ENCODE measurements around the gene MBP. TPM values are rescaled to one million over a fixed set of nuclear protein-coding genes. Genes with fewer than 3 reads are reported as not detected.

The MBP gene
- total and polyA plus RNA-seq, 2 of the 13 experiments (the other 11 are each of a cell fraction or from before 2014, with no cell fraction given): 5.0 to 8.5 TPM

- Histone ChIP-seq H3K4me3 (replicated peaks in 1 of 3; ENCODE audit: insufficient read depth in 1 of 3, low read depth in 2 of 3, low read length in 3 of 3) (no peak overlapping the region), H3K27me3 (ENCODE audit: control insufficient read depth in 1 of 2, insufficient read depth in 2 of 2, low read length in 2 of 2) (no peaks in the 10 kb centered on the region; a peak in 1 of 5 replicates), H3K27ac (ENCODE audit: extremely low read length, insufficient read depth, low read length) (no peak overlapping the region), H3K79me2 (ENCODE audit: insufficient read depth, low read length) (no peaks in the 10 kb centered on the region), H3K4me2 (ENCODE audit: low read depth, low read length) (no peak overlapping the region), H2AFZ (ENCODE audit: low read length) (no peak overlapping the region), H4K20me1 (ENCODE audit: insufficient read depth, low read length) (no peaks in the 10 kb centered on the region), H3K36me3 (replicated peaks in 1 of 2; ENCODE audit: control insufficient read depth in 1 of 2, insufficient read depth in 2 of 2, low read length in 2 of 2) (no peaks in the 10 kb centered on the region), H3K9ac (ENCODE audit: insufficient read depth, low read depth, low read length) (no peak overlapping the region), H3K9me3 (ENCODE audit: low read length) (no peaks in the 10 kb centered on the region), H3K4me1 (ENCODE audit: insufficient read depth, low read length) (no peaks in the 10 kb centered on the region)
- ChIA-PET POLR2A (no interaction called here), CTCF (ENCODE audit: low intra/inter-chr PET ratio, low total read pairs) (no interaction called here)
- 12% methylated on average over 7 of the region's 7 CpGs for WGBS (ENCODE audit: low lambda C conversion rate)
- no peak for FAIRE-seq
- intact Hi-C loops (cut with micrococcal nuclease; ENCODE audit: unreplicated experiment) (no loop called here), in situ Hi-C loops (cut with HindIII; ENCODE audit: extremely low pct_ligation_motif_present, low pct_unique_long_range_greater_than_20kb) (no loop called here)
- TF ChIP-seq ZNF264 (CRISPR knock-in tag; IDR thresholded peaks at IDR 0.05) (no peak), ZBTB7A (CRISPR knock-in tag; IDR thresholded peaks at IDR 0.05) (no peak)
- no TSS peak for BruUV-seq (replicated peaks)
- no peak for DNase-seq (ENCODE audit: low spot score)
- no peak for ATAC-seq
These were observed 46.0 kb upstream of the MBP start for GRCh38 chr18:77178559-77178958.

- no peaks in the 10 kb centered on the region; a peak in 1 of 5 replicates for H3K27me3 ChIP-seq (ENCODE audit: control insufficient read depth in 1 of 2, insufficient read depth in 2 of 2, low read length in 2 of 2)
- intact Hi-C loops (cut with micrococcal nuclease; ENCODE audit: unreplicated experiment) (no loop called here), in situ Hi-C loops (cut with HindIII; ENCODE audit: extremely low pct_ligation_motif_present, low pct_unique_long_range_greater_than_20kb) (no loop called here)
- BruUV-seq (replicated peaks): no TSS peak
- DNase-seq (ENCODE audit: low spot score): no peak
- ATAC-seq: no peak
- no peaks in the 10 kb centered on the region for H3K36me3 ChIP-seq (replicated peaks in 1 of 2; ENCODE audit: control insufficient read depth in 1 of 2, insufficient read depth in 2 of 2, low read length in 2 of 2)
- H3K4me3 ChIP-seq (replicated peaks in 1 of 3; ENCODE audit: insufficient read depth in 1 of 3, low read depth in 2 of 3, low read length in 3 of 3): no peak overlapping the region
- 0% methylated on average over 1 of the region's 1 CpG for WGBS (ENCODE audit: low lambda C conversion rate)
- FAIRE-seq: no peak
- ChIA-PET POLR2A (no interaction called here), CTCF (ENCODE audit: low intra/inter-chr PET ratio, low total read pairs) (no interaction called here)
- H3K9ac ChIP-seq (ENCODE audit: insufficient read depth, low read depth, low read length): no peak overlapping the region
- no peak overlapping the region for H2AFZ ChIP-seq (ENCODE audit: low read length)
- no peaks in the 10 kb centered on the region for H3K9me3 ChIP-seq (ENCODE audit: low read length)
- H3K79me2 ChIP-seq (ENCODE audit: insufficient read depth, low read length): no peaks in the 10 kb centered on the region
- TF ChIP-seq, protein P1, sequence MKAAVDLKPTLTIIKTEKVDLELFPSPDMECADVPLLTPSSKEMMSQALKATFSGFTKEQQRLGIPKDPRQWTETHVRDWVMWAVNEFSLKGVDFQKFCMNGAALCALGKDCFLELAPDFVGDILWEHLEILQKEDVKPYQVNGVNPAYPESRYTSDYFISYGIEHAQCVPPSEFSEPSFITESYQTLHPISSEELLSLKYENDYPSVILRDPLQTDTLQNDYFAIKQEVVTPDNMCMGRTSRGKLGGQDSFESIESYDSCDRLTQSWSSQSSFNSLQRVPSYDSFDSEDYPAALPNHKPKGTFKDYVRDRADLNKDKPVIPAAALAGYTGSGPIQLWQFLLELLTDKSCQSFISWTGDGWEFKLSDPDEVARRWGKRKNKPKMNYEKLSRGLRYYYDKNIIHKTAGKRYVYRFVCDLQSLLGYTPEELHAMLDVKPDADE (CRISPR knock-in tag; IDR thresholded peaks at IDR 0.05): no peak
- TF ChIP-seq, protein P2, sequence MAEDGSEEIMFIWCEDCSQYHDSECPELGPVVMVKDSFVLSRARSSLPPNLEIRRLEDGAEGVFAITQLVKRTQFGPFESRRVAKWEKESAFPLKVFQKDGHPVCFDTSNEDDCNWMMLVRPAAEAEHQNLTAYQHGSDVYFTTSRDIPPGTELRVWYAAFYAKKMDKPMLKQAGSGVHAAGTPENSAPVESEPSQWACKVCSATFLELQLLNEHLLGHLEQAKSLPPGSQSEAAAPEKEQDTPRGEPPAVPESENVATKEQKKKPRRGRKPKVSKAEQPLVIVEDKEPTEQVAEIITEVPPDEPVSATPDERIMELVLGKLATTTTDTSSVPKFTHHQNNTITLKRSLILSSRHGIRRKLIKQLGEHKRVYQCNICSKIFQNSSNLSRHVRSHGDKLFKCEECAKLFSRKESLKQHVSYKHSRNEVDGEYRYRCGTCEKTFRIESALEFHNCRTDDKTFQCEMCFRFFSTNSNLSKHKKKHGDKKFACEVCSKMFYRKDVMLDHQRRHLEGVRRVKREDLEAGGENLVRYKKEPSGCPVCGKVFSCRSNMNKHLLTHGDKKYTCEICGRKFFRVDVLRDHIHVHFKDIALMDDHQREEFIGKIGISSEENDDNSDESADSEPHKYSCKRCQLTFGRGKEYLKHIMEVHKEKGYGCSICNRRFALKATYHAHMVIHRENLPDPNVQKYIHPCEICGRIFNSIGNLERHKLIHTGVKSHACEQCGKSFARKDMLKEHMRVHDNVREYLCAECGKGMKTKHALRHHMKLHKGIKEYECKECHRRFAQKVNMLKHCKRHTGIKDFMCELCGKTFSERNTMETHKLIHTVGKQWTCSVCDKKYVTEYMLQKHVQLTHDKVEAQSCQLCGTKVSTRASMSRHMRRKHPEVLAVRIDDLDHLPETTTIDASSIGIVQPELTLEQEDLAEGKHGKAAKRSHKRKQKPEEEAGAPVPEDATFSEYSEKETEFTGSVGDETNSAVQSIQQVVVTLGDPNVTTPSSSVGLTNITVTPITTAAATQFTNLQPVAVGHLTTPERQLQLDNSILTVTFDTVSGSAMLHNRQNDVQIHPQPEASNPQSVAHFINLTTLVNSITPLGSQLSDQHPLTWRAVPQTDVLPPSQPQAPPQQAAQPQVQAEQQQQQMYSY (CRISPR knock-in tag; IDR thresholded peaks at IDR 0.05): no peak
- TF ChIP-seq SKI (IDR thresholded peaks at IDR 0.05; ENCODE audit: partially characterized antibody) (no peak), NFIB (CRISPR knock-in tag; IDR thresholded peaks at IDR 0.05; ENCODE audit: borderline replicate concordance) (no peak), ZMYM4 (CRISPR knock-in tag; IDR thresholded peaks at IDR 0.05) (no peak), XRCC5 (optimal IDR thresholded peaks at IDR 0.05; ENCODE audit: low read length) (no peak), NFKB2 (CRISPR knock-in tag; IDR thresholded peaks at IDR 0.05; ENCODE audit: borderline replicate concordance) (no peak)
- TF ChIP-seq, protein P3, sequence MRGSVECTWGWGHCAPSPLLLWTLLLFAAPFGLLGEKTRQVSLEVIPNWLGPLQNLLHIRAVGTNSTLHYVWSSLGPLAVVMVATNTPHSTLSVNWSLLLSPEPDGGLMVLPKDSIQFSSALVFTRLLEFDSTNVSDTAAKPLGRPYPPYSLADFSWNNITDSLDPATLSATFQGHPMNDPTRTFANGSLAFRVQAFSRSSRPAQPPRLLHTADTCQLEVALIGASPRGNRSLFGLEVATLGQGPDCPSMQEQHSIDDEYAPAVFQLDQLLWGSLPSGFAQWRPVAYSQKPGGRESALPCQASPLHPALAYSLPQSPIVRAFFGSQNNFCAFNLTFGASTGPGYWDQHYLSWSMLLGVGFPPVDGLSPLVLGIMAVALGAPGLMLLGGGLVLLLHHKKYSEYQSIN (CRISPR knock-in tag; IDR thresholded peaks at IDR 0.05; ENCODE audit: borderline replicate concordance): no peak
- TF ChIP-seq, protein P4, sequence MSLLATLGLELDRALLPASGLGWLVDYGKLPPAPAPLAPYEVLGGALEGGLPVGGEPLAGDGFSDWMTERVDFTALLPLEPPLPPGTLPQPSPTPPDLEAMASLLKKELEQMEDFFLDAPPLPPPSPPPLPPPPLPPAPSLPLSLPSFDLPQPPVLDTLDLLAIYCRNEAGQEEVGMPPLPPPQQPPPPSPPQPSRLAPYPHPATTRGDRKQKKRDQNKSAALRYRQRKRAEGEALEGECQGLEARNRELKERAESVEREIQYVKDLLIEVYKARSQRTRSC (CRISPR knock-in tag; IDR thresholded peaks at IDR 0.05; ENCODE audit: low read depth): no peak
- no peak overlapping the region for H3K27ac ChIP-seq (ENCODE audit: extremely low read length, insufficient read depth, low read length)
- H3K4me1 ChIP-seq (ENCODE audit: insufficient read depth, low read length): no peaks in the 10 kb centered on the region
- H4K20me1 ChIP-seq (ENCODE audit: insufficient read depth, low read length): no peaks in the 10 kb centered on the region
- H3K4me2 ChIP-seq (ENCODE audit: low read depth, low read length): no peak overlapping the region
These were observed 44.4 kb upstream of the MBP start for GRCh38 chr18:77177009-77177408.

Data from HepG2 (cell line).